Measurements from ENCODE around the gene ZNF423.

Gene ZNF423

GRCh38 chr16:49867796-49868668, 12.1 kb upstream of the ZNF423 start:
- Histone ChIP-seq H3K4me1 (ENCODE audit: control insufficient read depth, insufficient read depth, low read length) (peaks cover 19% of the 10 kb centered on the region), H3K27ac (ENCODE audit: low read depth, low read length) (no peak overlapping the region), H3K4me3 (ENCODE audit: low read depth, low read length) (no peak overlapping the region), H3K36me3 (ENCODE audit: control insufficient read depth, insufficient read depth, low read length) (no peaks in the 10 kb centered on the region), H3K9ac (ENCODE audit: low read depth, low read length) (no peak overlapping the region), H3K9me3 (ENCODE audit: control insufficient read depth, insufficient read depth, low read length) (no peaks in the 10 kb centered on the region), H3K27me3 (ENCODE audit: control insufficient read depth, insufficient read depth, low read length) (peaks cover 22% of the 10 kb centered on the region)

- H3K4me1 ChIP-seq (ENCODE audit: control insufficient read depth, insufficient read depth, low read length), result peaks cover 19% of the 10 kb centered on the region
- H3K27ac ChIP-seq (ENCODE audit: low read depth, low read length), result peak overlapping the region; percentile 87
- no peaks in the 10 kb centered on the region for H3K36me3 ChIP-seq (ENCODE audit: control insufficient read depth, insufficient read depth, low read length)
- no peak overlapping the region for H3K4me3 ChIP-seq (ENCODE audit: low read depth, low read length)
- H3K9ac ChIP-seq (ENCODE audit: low read depth, low read length), result no peak overlapping the region
- H3K9me3 ChIP-seq (ENCODE audit: control insufficient read depth, insufficient read depth, low read length), result no peaks in the 10 kb centered on the region
- peaks cover 22% of the 10 kb centered on the region for H3K27me3 ChIP-seq (ENCODE audit: control insufficient read depth, insufficient read depth, low read length)
Observed at GRCh38 chr16:49867234-49867633, 11.3 kb upstream of the ZNF423 start.

DNA sequence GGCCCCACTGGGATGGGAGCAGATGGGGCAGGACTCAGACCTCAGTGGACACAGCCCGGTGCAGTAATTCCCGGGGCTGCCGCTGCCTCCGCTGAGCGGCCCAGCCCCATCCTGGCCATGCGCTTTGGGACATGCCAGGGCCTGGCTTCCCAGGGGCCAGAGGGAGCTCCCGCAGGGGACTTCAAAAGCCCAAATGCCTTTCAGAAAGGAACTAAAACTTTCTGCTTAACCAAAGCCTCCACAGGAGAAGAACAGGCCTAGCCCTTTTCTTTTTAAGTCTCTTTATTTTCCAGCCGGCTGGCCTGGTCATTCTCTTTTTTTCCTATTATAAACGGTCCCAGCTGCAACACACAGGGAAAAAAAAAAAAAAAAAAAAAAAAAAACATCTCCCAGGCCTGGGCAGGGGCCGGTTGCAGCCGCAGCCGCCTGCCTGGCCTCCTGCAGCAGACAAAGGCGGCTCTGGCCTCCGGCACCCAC, 10.7 kb upstream of the ZNF423 start:
- Histone ChIP-seq H3K4me3 (ENCODE audit: low read depth, low read length) (no peak overlapping the region), H3K9ac (ENCODE audit: low read depth, low read length) (no peak overlapping the region), H3K4me1 (ENCODE audit: control insufficient read depth, insufficient read depth, low read length) (peaks cover 19% of the 10 kb centered on the region), H3K27me3 (ENCODE audit: control insufficient read depth, insufficient read depth, low read length) (peaks cover 23% of the 10 kb centered on the region), H3K36me3 (ENCODE audit: control insufficient read depth, insufficient read depth, low read length) (no peaks in the 10 kb centered on the region), H3K9me3 (ENCODE audit: control insufficient read depth, insufficient read depth, low read length) (no peaks in the 10 kb centered on the region), H3K27ac (ENCODE audit: low read depth, low read length) (peak overlapping the region; percentile 87)

- no peak overlapping the region for H3K9ac ChIP-seq (ENCODE audit: low read depth, low read length)
- H3K9me3 ChIP-seq (ENCODE audit: control insufficient read depth, insufficient read depth, low read length), result no peaks in the 10 kb centered on the region
- no peaks in the 10 kb centered on the region for H3K36me3 ChIP-seq (ENCODE audit: control insufficient read depth, insufficient read depth, low read length)
- peaks cover 21% of the 10 kb centered on the region for H3K4me1 ChIP-seq (ENCODE audit: control insufficient read depth, insufficient read depth, low read length)
- no peak overlapping the region for H3K4me3 ChIP-seq (ENCODE audit: low read depth, low read length)
- H3K27ac ChIP-seq (ENCODE audit: low read depth, low read length), result no peak overlapping the region
- H3K27me3 ChIP-seq (ENCODE audit: control insufficient read depth, insufficient read depth, low read length), result peaks cover 59% of the 10 kb centered on the region
Observed at GRCh38 chr16:49862694-49863093, 6.8 kb upstream of the ZNF423 start.

GRCh38 chr16:49861299-49861698, 5.4 kb upstream of the ZNF423 start:
- no peaks in the 10 kb centered on the region for H3K36me3 ChIP-seq (ENCODE audit: control insufficient read depth, insufficient read depth, low read length)
- H3K4me3 ChIP-seq (ENCODE audit: low read depth, low read length), result no peak overlapping the region
- H3K27me3 ChIP-seq (ENCODE audit: control insufficient read depth, insufficient read depth, low read length), result peaks cover 57% of the 10 kb centered on the region

DNA sequence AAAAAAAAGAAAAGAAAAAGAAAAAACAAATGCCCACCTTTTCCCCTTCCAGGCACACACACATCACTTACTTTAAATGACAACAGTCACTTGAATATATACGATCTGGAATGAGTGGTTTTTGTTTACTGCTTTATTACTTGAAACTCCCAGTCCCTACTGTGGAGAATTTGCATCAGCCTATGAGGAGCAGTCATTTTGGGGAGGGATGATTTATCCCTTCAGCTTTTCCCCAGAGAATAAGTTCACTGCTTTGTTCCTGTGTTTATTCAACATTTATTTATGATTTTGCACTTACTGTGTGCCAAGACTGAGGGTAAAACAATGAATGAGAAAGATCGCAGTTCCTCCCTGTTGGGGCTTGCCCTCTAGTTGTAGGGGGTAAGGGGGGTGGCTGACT, 4.7 kb upstream of the ZNF423 start:
- H3K36me3 ChIP-seq (ENCODE audit: control insufficient read depth, insufficient read depth, low read length), result no peaks in the 10 kb centered on the region
- no peaks in the 10 kb centered on the region for H3K9me3 ChIP-seq (ENCODE audit: control insufficient read depth, insufficient read depth, low read length)
- peaks cover 50% of the 10 kb centered on the region for H3K27me3 ChIP-seq (ENCODE audit: control insufficient read depth, insufficient read depth, low read length)
- no peak overlapping the region for H3K4me3 ChIP-seq (ENCODE audit: low read depth, low read length)
- no peak overlapping the region for H3K27ac ChIP-seq (ENCODE audit: low read depth, low read length)
- no peak overlapping the region for H3K9ac ChIP-seq (ENCODE audit: low read depth, low read length)
- peaks cover 6% of the 10 kb centered on the region; the same call in 1 of the 2 replicates for H3K4me1 ChIP-seq (ENCODE audit: control insufficient read depth, insufficient read depth, low read length)

More at GRCh38 chr16:49861299-49861698, 5.4 kb upstream of the ZNF423 start:
- H3K9me3 ChIP-seq (ENCODE audit: control insufficient read depth, insufficient read depth, low read length), result no peaks in the 10 kb centered on the region
- no peak overlapping the region for H3K27ac ChIP-seq (ENCODE audit: low read depth, low read length)
- peaks cover 8% of the 10 kb centered on the region for H3K4me1 ChIP-seq (ENCODE audit: control insufficient read depth, insufficient read depth, low read length)
- no peak overlapping the region for H3K9ac ChIP-seq (ENCODE audit: low read depth, low read length)

GRCh38 chr16:49859125-49859811, 3.4 kb upstream of the ZNF423 start:
- peak overlapping the region; percentile 73 for H3K4me3 ChIP-seq (ENCODE audit: low read depth, low read length)
- no peak overlapping the region for H3K9ac ChIP-seq (ENCODE audit: low read depth, low read length)
- peaks cover 8% of the 10 kb centered on the region; the same call in 1 of the 2 replicates for H3K4me1 ChIP-seq (ENCODE audit: control insufficient read depth, insufficient read depth, low read length)
- H3K27ac ChIP-seq (ENCODE audit: low read depth, low read length), result no peak overlapping the region
- no peaks in the 10 kb centered on the region for H3K36me3 ChIP-seq (ENCODE audit: control insufficient read depth, insufficient read depth, low read length)
- peaks cover 41% of the 10 kb centered on the region for H3K27me3 ChIP-seq (ENCODE audit: control insufficient read depth, insufficient read depth, low read length)
- no peaks in the 10 kb centered on the region for H3K9me3 ChIP-seq (ENCODE audit: control insufficient read depth, insufficient read depth, low read length)

DNA sequence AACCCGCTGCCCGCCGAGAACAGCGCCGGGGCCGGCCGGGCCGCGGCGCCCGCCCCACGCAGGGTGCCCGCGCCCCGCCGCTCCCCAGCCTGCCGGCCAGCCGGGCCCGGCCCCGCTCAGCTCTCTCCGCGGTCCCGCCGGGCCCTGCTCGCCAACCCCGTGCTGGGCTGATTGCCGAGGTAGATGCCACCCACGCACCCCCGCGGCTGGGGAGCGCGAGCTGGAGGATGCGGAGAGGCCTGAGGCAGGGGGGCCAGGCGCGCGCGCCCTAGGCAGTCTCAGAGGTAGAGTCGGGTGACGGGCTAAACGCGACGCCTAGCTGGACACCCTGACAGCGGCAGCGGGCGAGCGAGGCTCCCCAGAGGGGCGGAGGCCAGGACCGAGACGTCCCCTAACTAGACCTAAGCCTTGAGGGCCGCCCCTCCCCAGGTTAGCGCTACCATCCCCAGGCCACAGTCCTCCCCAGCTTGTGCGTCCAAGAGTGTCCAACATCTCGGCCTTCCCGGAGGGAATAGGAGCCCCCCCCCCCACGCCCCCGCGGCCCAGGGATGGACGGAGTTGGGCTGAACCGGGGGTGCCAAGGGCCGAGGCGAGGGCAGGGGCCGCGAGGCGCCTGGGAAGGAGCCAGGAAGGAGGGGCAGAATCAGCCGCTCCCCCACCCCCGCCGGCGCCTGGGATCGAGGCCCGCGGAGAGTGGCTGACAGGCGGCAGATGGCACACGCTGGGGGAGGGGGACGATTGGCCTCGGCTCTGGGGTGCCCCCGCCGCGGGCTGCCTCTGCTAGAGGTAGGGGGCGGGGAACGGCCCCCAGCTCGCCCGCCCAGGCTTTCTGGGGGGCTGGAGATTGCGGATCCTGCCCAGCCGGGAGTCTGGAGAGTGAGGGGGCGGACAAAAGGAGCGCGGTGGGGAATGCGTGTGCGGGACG, 2.5 kb upstream of the ZNF423 start:
- Histone ChIP-seq H3K4me3 (ENCODE audit: low read depth, low read length) (peak overlapping the region; percentile 73), H3K9ac (ENCODE audit: low read depth, low read length) (no peak overlapping the region), H3K4me1 (ENCODE audit: control insufficient read depth, insufficient read depth, low read length) (peaks cover 16% of the 10 kb centered on the region), H3K27me3 (ENCODE audit: control insufficient read depth, insufficient read depth, low read length) (peaks cover 41% of the 10 kb centered on the region), H3K27ac (ENCODE audit: low read depth, low read length) (no peak overlapping the region), H3K36me3 (ENCODE audit: control insufficient read depth, insufficient read depth, low read length) (no peaks in the 10 kb centered on the region), H3K9me3 (ENCODE audit: control insufficient read depth, insufficient read depth, low read length) (no peaks in the 10 kb centered on the region)

DNA sequence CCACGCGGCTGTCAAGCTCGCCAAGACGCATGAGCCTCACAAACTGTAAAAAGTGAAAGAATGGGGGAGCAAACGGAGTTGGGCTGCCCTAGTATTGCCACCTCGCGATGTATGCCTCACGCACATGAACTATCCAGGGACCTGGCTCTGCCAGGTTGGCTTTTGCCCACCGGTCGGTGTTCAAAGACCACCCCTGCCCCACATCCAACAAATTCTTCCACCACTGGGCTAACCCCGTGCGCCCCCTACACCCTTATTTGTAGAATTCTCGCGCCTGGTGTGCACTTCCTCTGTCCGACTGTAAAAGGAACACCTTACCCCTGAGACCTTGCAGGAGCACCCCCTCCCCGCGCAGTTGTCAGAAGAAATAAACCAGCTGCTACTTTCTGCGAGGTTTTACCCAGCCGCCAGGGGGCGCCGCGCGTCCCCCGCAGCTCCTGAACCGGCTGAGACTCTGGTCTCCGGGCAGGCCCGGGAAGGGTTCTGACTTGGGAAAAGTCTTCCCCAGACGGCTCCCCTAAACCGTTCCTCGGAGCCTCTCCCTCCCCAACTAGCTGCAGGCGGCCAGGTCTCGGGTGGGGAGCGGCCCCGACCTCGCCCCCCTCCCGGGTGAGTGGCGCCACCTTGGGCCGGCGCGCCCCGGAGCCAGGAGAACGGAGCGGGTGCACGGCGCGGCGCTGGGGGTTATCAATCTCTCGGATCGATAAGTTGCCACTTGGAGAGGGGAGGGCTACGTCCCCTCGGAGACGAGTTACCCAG, 1.7 kb upstream of the ZNF423 start:
- no peaks in the 10 kb centered on the region for H3K9me3 ChIP-seq (ENCODE audit: control insufficient read depth, insufficient read depth, low read length)
- H3K4me3 ChIP-seq (ENCODE audit: low read depth, low read length), result peak overlapping the region; percentile 73
- H3K27ac ChIP-seq (ENCODE audit: low read depth, low read length), result no peak overlapping the region
- H3K4me1 ChIP-seq (ENCODE audit: control insufficient read depth, insufficient read depth, low read length), result peaks cover 23% of the 10 kb centered on the region
- peaks cover 41% of the 10 kb centered on the region for H3K27me3 ChIP-seq (ENCODE audit: control insufficient read depth, insufficient read depth, low read length)
- no peak overlapping the region for H3K9ac ChIP-seq (ENCODE audit: low read depth, low read length)
- H3K36me3 ChIP-seq (ENCODE audit: control insufficient read depth, insufficient read depth, low read length), result no peaks in the 10 kb centered on the region

Data from HUES48 (cell line).